Vagina (tissue), 2 donors: ENCODE results near the gene CAPN2.

Experiments used
- CTCF ChIP-seq, 3 experiments: fragments of 450-650 bp in 2 of 3; fragments of 200-600 bp in 1 of 3; sonication (generic) in 1 of 3; IDR thresholded peaks; one replicate each; pipeline ENCODE4 v1.5.1; 2017 to 2019; ENCODE audit warnings: antibody characterized with exemption in 3 of 3, mild to moderate bottlenecking in 2 of 3, moderate library complexity in 2 of 3
- POLR2A ChIP-seq, 2 donors: fragments of 450-650 bp; IDR thresholded peaks; one replicate each; pipeline ENCODE4 v1.6.1; 2017; ENCODE audit warnings: antibody characterized with exemption in 2 of 2, mild to moderate bottlenecking in 2 of 2, moderate library complexity in 2 of 2

DNA sequence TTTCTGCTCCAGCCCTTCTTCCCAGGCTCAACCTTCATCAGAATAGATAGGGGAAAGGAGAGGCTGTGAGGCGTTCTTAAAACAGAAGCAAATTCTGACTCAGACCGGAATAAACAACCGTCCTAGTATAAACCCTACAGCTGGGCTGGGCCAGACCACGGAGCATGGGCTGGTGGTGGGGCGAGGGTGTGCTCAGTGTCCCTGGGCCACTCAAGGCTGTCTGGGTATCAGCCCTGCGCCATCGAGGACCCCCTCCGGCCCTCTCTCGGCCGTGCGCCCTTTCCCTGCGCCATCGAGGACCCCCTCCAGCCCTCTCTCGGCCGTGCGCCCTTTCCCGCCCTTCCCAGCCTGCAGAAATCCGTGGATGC lies 36.0 kb downstream of the CAPN2 start:
- TF ChIP-seq CTCF (IDR thresholded peaks at IDR 0.05) = no peak
- TF ChIP-seq POLR2A (IDR thresholded peaks at IDR 0.05) = no peak
